Muscle of leg (tissue), 11 donors: Measurements from ENCODE around the gene FAM83E. TPM values are rescaled to one million over a fixed set of nuclear protein-coding genes. Genes with fewer than 3 reads are reported as not detected.

Source experiments
- DNase-seq: peaks from one replicate; pipeline ENCODE4 v3.0.0; 2013
- H3K27ac ChIP-seq: one replicate; pipeline ENCODE4 v1.5.1; 2013; ENCODE audit warnings: mild to moderate bottlenecking, low read length, control low read depth
- H3K27me3 ChIP-seq: one replicate; pipeline ENCODE4 v1.6.1; 2013; ENCODE audit warnings: low read length; ENCODE audit not compliant: control insufficient read depth, insufficient read depth
- H3K36me3 ChIP-seq: one replicate; pipeline ENCODE4 v1.6.1; 2013; ENCODE audit warnings: low read length; ENCODE audit not compliant: control insufficient read depth, insufficient read depth
- H3K4me1 ChIP-seq: one replicate; pipeline ENCODE4 v1.6.1; 2013; ENCODE audit warnings: low read length; ENCODE audit not compliant: control insufficient read depth, insufficient read depth
- H3K4me3 ChIP-seq: one replicate; pipeline ENCODE4 v1.5.1; 2013; ENCODE audit warnings: low read length, control low read depth
- H3K9me3 ChIP-seq: replicated peaks from 2 replicates; pipeline ENCODE4 v1.6.1; 2013; ENCODE audit warnings: low read depth, low read length; ENCODE audit not compliant: control insufficient read depth
- WGBS: methylation state at CpG from one replicate; pipeline ENCODE4 v1.1.5; 2013; ENCODE audit warnings: missing lambda C conversion rate; ENCODE audit not compliant: insufficient coverage; 5-methylcytosine and 5-hydroxymethylcytosine counted together
- polyA plus RNA-seq, 8 donors: library from polyadenylated mRNA; unstranded; fragments of 120-200 nt; gene quantifications; one replicate each; pipeline versions ENCODE4 v1.2.1 to v1.2.3, GENCODE V29; 2013; ENCODE audit warnings: inconsistent platforms in 1 of 8, low replicate concordance in 1 of 8; ENCODE audit not compliant: insufficient read length in 8 of 8, insufficient read depth in 1 of 8
- total RNA-seq: library from RNA; stranded (reverse); fragments of 120-200 nt; gene quantifications from one replicate; pipeline ENCODE4 v1.2.4, GENCODE V29; 2013

FAM83E gene
- total and polyA plus RNA-seq, 9 donors = 0.11 to 1.2 (median 0.17) TPM; not detected in 1

DNA sequence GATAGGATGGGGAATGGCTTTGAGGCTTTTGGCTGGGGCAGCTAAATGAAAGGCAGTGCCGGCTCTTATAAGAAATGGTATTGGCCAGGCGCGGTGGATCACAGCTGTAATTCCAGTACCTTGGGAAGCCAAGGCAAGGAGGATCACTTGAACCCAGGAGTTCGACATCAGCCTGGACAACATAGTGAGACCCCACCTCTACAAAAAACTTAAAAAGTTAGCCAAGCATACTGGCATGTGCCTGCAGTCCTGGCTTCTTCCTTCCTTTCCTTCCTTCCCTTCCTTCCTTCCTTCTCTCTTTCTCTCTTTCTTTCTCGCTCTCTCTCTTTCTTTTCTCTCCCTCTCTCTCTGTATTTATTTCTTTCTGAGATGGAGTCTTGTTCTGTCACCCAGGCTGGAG, 28.0 kb upstream of the FAM83E start:
- H3K27me3 ChIP-seq = peaks cover 4% of the 10 kb centered on the region
- H3K27ac ChIP-seq = no peak overlapping the region
- 86% methylated on average over 2 of the region's 5 CpGs for WGBS
- H3K4me3 ChIP-seq = no peak overlapping the region
- H3K4me1 ChIP-seq = peaks cover 43% of the 10 kb centered on the region
- H3K36me3 ChIP-seq = no peaks in the 10 kb centered on the region
- no peaks in the 10 kb centered on the region for H3K9me3 ChIP-seq
- DNase-seq = no peak

DNA sequence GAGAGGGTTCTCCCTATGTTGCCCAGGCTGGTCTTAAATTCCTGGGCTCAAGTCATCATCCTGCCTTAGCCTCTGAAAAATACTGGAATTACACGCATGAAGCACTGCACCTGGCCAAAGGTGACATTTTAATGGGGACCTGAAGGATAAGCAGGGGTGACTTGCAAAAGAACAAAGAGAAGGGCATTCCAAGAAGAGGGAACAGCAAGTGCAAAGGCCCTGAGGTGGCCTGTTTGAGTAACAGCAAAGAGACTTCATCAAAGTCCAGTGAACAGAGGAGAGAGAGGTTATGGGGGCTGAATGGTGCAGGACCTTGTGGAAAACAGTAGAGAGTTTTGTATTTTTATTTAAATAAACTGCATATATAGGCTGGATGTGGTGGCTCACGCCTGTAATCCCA, 27.0 kb upstream of the FAM83E start:
- Histone ChIP-seq H3K27ac (no peak overlapping the region), H3K27me3 (peaks cover 4% of the 10 kb centered on the region), H3K9me3 (no peaks in the 10 kb centered on the region), H3K4me3 (no peak overlapping the region), H3K4me1 (peaks cover 42% of the 10 kb centered on the region), H3K36me3 (no peaks in the 10 kb centered on the region)
- DNase-seq = no peak
- 100% methylated on average over 1 of the region's 2 CpGs for WGBS

DNA sequence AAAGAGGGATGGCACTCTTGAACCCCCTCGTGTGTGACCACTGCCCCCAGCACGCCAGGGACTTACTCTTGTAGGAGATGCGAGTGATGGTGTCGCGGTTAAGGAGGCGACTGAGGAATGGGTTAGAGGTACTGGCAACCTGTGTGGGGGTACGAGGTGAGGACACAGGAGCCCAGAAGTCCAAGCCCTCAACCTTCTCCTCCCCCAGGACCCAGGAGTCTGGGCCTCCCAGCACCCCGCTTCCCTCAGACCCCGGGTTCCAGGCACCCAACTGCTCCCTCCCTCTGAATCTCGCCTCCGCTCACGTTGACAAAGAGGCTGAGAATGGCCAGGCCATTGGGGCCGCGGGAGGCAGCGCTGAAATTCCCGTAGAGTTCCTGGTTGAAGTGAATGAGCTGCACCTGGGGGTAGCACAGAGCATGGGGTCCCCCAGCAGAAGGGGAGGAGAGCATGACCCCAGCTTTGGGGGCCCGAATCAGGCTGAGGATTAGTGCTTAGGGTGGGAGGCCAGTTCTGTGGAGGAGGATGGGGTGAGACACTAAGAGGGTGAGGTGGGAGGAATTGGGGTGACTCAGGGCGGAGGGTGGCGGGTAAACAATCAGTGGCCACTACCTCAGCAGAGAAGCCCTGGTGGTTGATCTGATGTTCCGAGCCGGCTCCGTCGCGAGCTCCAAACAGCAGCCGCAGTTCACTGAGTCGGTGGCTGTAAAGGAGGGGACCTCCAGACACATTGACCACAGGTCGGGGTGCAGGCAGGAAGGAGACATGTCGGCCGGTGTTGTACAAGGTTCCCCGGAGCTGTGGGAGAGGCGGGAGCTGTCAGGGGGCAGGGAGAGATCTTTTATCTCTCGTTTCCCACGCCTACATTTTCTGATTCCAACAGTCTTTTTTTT, 24.9 kb upstream of the FAM83E start:
- Histone ChIP-seq H3K27me3 (peaks cover 4% of the 10 kb centered on the region), H3K36me3 (no peaks in the 10 kb centered on the region), H3K27ac (no peak overlapping the region), H3K4me1 (peaks cover 41% of the 10 kb centered on the region), H3K9me3 (no peaks in the 10 kb centered on the region), H3K4me3 (no peak overlapping the region)
- WGBS = 77% methylated on average over 21 of the region's 33 CpGs
- peak; percentile 29 for DNase-seq

DNA sequence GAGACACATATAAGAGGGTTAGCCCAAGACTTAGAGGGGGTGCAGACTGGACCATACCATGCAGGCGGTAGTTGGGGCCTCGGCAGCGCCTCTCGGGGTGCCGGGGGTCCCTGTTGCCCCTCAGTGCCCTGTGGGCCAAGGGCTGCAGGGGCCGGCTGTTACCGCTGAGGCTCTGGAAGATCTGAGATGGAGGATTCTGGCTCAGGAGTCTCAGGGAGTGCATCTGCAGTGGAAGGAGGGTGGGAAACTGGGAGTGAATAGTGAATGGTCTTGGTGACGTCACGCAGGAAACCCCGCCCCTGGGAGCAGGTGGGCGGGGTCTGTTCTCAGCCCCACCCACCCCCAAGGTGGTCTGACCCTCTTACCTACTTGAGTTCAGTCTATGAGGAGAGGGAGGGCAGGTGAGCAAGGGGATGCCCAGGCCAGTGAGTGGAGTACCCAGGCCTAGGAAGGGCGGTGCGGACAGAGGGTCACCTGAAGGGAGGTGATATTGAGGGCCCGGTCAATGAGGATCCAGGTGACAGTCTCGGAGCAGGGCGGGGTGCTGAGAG, 24.0 kb upstream of the FAM83E start:
- no peaks in the 10 kb centered on the region for H3K9me3 ChIP-seq
- WGBS = 88% methylated on average over 12 of the region's 16 CpGs
- peaks cover 4% of the 10 kb centered on the region for H3K27me3 ChIP-seq
- H3K4me3 ChIP-seq = no peak overlapping the region
- H3K4me1 ChIP-seq = peaks cover 42% of the 10 kb centered on the region
- peak; percentile 49 for DNase-seq
- H3K27ac ChIP-seq = peak overlapping the region; percentile 98
- H3K36me3 ChIP-seq = no peaks in the 10 kb centered on the region

DNA sequence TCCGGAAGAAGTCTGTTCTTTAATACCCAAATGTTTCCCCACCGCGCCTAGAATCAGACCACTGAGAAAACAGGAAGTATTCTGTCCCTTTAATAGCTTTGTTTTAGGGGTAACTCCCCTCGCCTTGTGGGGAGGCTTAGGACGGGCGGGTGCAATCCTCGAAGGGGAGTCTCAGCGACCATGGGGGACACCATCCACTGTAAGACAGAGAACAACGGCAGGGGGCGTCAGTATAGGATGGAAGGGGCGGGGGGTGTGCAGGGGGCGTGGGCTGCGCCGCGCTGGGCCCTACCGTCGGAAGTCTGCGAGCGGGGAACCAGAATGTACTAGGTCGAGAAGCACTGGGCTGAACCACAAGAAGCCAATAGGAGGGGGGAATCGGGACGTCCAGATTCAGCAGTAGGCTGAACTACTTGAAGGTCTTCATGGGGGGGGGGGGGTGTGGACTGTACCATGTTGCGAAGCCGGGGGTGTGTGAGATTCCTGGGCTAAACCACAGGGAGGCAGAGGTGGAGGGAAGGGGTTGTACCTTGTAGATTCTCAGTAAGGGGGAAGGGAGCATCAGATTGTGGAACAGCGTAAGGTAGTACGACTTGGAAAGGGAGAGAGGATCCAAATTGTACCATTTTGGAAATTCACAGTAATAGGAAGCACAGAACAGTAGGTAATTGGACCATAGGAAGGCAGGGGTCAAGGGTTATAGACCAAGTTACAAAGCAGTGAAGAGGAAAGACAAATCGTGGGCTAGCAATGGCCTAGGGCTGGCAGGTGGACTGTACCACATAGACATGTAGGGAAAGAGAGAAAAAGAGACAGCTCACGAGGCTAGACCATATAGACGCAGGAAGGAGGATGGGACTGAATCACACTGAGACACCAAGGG, 23.3 kb upstream of the FAM83E start:
- H3K9me3 ChIP-seq = no peaks in the 10 kb centered on the region
- 8% methylated on average over 25 of the region's 29 CpGs for WGBS
- peak; percentile 98 for DNase-seq
- H3K4me1 ChIP-seq = peaks cover 49% of the 10 kb centered on the region
- H3K27ac ChIP-seq = peak overlapping the region; percentile 98
- H3K27me3 ChIP-seq = peaks cover 4% of the 10 kb centered on the region
- peaks cover 3% of the 10 kb centered on the region for H3K36me3 ChIP-seq
- peak overlapping the region; percentile 70 for H3K4me3 ChIP-seq

DNA sequence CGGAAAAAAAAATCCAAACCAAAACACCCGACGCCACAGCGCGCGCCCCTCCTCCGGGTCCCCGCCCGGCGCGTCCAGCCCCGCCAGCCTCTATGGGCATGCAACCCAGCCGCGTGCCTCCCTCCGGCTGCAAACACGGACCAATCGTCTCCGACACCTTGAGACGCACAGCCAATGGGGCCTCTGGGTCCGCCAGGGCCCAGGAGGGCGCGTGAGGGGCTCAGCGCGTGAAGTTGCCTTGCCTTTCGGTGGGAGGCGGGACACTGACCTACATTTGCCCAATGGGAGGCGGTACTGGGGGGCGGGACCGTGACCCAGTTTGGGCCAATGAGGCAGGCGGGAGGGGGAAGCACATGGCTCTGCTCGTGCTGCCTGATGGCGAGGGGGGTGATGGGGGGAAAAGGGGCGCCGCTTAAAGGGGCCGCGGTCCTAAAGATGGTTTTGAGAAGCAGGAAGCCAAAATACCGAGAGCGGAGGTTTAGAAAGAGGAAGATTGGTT, 22.6 kb upstream of the FAM83E start:
- peak; percentile 99 for DNase-seq
- 0% methylated on average over 36 of the region's 38 CpGs for WGBS
- H3K27me3 ChIP-seq = peaks cover 4% of the 10 kb centered on the region
- H3K27ac ChIP-seq = peak overlapping the region; percentile 98
- peak overlapping the region; percentile 70 for H3K4me3 ChIP-seq
- no peaks in the 10 kb centered on the region for H3K9me3 ChIP-seq
- peaks cover 9% of the 10 kb centered on the region for H3K36me3 ChIP-seq
- peaks cover 55% of the 10 kb centered on the region for H3K4me1 ChIP-seq

DNA sequence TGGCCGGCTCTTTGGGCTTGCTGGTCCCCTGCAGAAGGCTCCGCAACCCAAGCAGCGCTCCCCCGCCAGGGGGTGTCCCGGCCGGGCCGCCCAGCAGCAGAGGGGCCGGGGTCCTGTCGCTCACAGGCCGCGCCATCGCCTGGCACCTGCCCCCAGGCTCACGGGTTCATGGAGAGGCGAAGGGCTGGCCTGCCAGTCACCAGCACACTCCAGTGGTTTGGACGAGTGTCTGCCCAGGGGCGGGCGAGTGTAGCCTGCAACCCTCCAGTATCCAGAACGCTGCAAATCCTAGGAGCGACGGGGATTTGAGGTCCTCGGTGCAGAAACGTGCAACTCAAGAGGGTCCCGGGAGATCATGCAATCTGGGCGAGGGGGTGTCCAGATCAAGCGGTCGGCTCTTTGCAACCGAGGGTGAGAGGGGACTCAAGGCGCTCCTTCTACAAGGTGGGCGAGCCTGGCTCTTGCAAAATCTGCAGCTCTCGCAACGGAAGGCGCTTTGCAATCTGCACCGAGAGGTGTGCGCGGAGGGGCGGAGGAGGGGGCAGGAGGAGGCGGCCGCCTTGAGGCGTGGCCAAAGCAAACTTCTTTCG, 22.1 kb upstream of the FAM83E start, which contains the start of gene DBP:
Gene DBP, minus strand, starts transcription at position 521 of the 590 bp plus-strand sequence. Its CDS starts 385 bp downstream, at position 136.
- H3K4me1 ChIP-seq = peaks cover 55% of the 10 kb centered on the region
- no peaks in the 10 kb centered on the region for H3K9me3 ChIP-seq
- H3K27me3 ChIP-seq = peaks cover 4% of the 10 kb centered on the region
- H3K36me3 ChIP-seq = peaks cover 10% of the 10 kb centered on the region
- WGBS = under 1% methylated on average over 40 of the region's 40 CpGs
- no peak for DNase-seq
- peak within 1 kb of the TSS; percentile 98 for H3K27ac ChIP-seq
- H3K4me3 ChIP-seq = peak within 1 kb of the TSS; percentile 70

DNA sequence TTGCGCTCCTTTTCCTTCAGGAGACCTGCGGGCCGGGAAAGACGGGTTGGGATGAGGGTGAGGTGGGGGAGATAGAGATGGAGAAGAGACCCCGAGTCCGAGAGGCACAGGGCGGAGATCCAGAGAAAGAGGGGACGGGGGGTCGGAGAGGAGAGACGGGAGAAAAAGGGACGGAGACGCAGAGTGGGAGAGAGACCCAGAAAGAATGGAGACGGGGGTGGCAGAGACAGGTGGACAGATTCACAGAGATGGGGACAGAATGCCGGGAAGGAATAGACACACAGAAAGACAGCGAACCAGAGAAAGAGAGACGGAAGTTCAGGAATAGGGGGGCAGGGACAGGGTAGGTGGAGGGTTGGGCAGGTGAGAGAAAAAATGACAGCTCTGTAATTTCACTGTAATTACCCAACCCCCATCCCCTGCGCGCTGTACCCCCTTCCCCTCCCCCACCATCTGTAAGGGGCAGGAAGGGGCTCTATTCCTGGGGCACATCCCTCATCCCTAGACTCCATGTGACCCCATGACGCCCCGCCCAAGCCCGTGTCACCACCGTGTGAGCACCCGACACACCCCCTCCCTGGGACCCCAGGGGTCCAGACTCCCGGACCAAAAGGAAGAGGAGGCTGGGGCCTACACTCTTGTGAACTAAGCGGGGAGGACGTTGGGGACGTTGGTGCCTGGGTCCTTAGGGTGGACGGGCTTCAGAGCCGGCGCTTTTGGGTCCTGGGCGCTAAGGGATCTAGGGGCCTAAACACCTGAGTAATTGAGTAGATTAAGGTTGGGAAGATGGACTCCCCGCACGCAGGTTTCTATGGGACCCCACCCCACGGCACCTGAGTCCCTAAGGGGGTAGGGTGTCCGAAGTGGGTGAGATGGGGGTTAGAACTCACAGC, 21.3 kb upstream of the FAM83E start:
- H3K9me3 ChIP-seq = no peaks in the 10 kb centered on the region

More for the DNA sequence above, 21.3 kb upstream of the FAM83E start:
- Histone ChIP-seq H3K4me3 (peak overlapping the region; percentile 70), H3K27me3 (peaks cover 4% of the 10 kb centered on the region), H3K4me1 (peaks cover 56% of the 10 kb centered on the region), H3K36me3 (peaks cover 15% of the 10 kb centered on the region), H3K27ac (peak overlapping the region; percentile 98)
- WGBS = 6% methylated on average over 22 of the region's 35 CpGs
- peak; percentile 62 for DNase-seq
